ENCODE data around the gene SRP19. TPM values are rescaled to one million over a fixed set of nuclear protein-coding genes. Genes with fewer than 3 reads are reported as not detected.

The SRP19 gene
- total and polyA plus RNA-seq, 2 of the 8 experiments (the other 6 are each of a cell fraction or from before 2014, with no cell fraction given) = 27.5 to 79.9 TPM

DNA sequence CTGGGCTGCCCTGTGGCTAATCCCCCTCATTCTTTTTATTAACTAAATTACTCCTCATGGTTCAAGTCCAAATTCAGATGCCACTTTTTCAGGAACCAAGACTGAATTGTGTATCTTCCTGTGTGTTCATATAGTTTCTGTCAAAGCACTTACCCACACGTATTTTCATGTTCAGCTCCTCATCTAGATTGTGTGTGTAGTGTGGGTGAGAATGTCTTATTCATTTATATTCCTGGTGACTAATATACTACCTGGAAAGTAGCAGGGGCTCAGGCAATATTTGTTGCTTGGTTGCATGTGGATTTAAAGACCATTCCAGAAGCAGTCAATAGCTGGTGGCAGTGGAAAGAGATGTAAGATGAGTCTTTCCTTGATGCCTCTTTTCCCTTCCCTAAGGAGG lies 48.5 kb upstream of the SRP19 start:
- H3K27ac ChIP-seq (ENCODE audit: low read depth, low read length) = no peak overlapping the region
- no peak overlapping the region for H3K14ac ChIP-seq (ENCODE audit: insufficient read length)
- no peaks in the 10 kb centered on the region for H3K79me1 ChIP-seq (ENCODE audit: low read depth, low read length)
- H4K8ac ChIP-seq (ENCODE audit: extremely low read depth, insufficient read depth, low read length) = no peak overlapping the region
- no peak overlapping the region for H2AFZ ChIP-seq (ENCODE audit: low read length)
- H3K4me1 ChIP-seq (replicated peaks in 1 of 4; ENCODE audit: control insufficient read depth in 3 of 4, insufficient read depth in 4 of 4, low read length in 3 of 4) = no peaks in the 10 kb centered on the region
- no peaks in the 10 kb centered on the region for H3K9me3 ChIP-seq (ENCODE audit: insufficient read depth in 2 of 2, low read depth in 1 of 2, low read length in 1 of 2)
- no peak overlapping the region for H2BK5ac ChIP-seq (ENCODE audit: low read depth, low read length)
- H4K5ac ChIP-seq (ENCODE audit: insufficient read length, low read depth, low read length) = no peak overlapping the region
- no peak overlapping the region for H4K91ac ChIP-seq (replicated peaks; ENCODE audit: insufficient read length, low read length)
- no peak overlapping the region for H2BK20ac ChIP-seq (ENCODE audit: low read length)
- no peak overlapping the region for H3K9ac ChIP-seq (replicated peaks in 1 of 4; ENCODE audit: extremely low read depth in 1 of 4, low read depth in 3 of 4, low read length in 3 of 4)
- H3K23ac ChIP-seq (ENCODE audit: insufficient read length) = no peak overlapping the region
- DNase-seq (ENCODE audit: low read depth in 1 of 2, low spot score in 2 of 2) (no peak), FAIRE-seq (no peak)
- H3K4ac ChIP-seq (replicated peaks; ENCODE audit: insufficient read length, low read depth, low read length) = no peak overlapping the region
- POLR2A ChIA-PET (ENCODE audit: partially characterized antibody) = no interaction called here
- no peak overlapping the region for H3K4me3 ChIP-seq (ENCODE audit: extremely low read depth in 1 of 4, insufficient read depth in 2 of 4, low read depth in 3 of 4, low read length in 4 of 4)
- no peaks in the 10 kb centered on the region for H4K20me1 ChIP-seq (replicated peaks in 1 of 2; ENCODE audit: control insufficient read depth in 1 of 2, insufficient read depth in 2 of 2, low read length in 2 of 2)
- no peak overlapping the region for H2BK12ac ChIP-seq (ENCODE audit: low read depth, low read length)
- no peaks in the 10 kb centered on the region for H3K27me3 ChIP-seq (replicated peaks in 1 of 4; ENCODE audit: control insufficient read depth in 3 of 4, extremely low read depth in 1 of 4, insufficient read depth in 3 of 4, low read length in 3 of 4)
- CTCF ChIA-PET (ENCODE audit: partially characterized antibody) = interaction anchor here (1.1 kb wide), 1 partner anchor 83 kb away, joined by 3 read pairs; no protein-coding TSS in a partner anchor
- H3K36me3 ChIP-seq (ENCODE audit: control insufficient read depth in 2 of 4, insufficient read depth in 4 of 4, low read length in 3 of 4) = peaks cover 0 to 17% (median 11%) of the 10 kb centered on the region in 4 experiments; a peak in 5 of 8 replicates
- no peak overlapping the region for H3K18ac ChIP-seq (ENCODE audit: extremely low read depth, low read length)
- H3K79me2 ChIP-seq (ENCODE audit: control insufficient read depth in 1 of 2, insufficient read depth in 2 of 2, low read length in 2 of 2) = no peaks in the 10 kb centered on the region
- no peak overlapping the region for H2AK5ac ChIP-seq (ENCODE audit: low read depth, low read length)
- H2BK120ac ChIP-seq (replicated peaks; ENCODE audit: low read depth, low read length) = no peak overlapping the region
- H3K23me2 ChIP-seq (ENCODE audit: low read depth, low read length) = no peaks in the 10 kb centered on the region
- H2BK15ac ChIP-seq (ENCODE audit: low read length) = no peak overlapping the region
- H3K56ac ChIP-seq (replicated peaks; ENCODE audit: insufficient read length, low read depth, low read length) = no peak overlapping the region
- H3K4me2 ChIP-seq (ENCODE audit: insufficient read depth in 1 of 2, low read depth in 2 of 2, low read length in 2 of 2) = no peak overlapping the region
- 86% methylated on average over 1 of the region's 1 CpG; no CpG with 5 or more reads in 1 of the 2 experiments for WGBS, 2 experiments (ENCODE audit: extremely low coverage in 1 of 2, insufficient coverage in 1 of 2, insufficient read length in 1 of 2, insufficient replicate concordance in 2 of 2, low coverage in 1 of 2, low lambda C conversion rate in 2 of 2, missing lambda C conversion rate in 1 of 2)
- TF ChIP-seq, protein P1, sequence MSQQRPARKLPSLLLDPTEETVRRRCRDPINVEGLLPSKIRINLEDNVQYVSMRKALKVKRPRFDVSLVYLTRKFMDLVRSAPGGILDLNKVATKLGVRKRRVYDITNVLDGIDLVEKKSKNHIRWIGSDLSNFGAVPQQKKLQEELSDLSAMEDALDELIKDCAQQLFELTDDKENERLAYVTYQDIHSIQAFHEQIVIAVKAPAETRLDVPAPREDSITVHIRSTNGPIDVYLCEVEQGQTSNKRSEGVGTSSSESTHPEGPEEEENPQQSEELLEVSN (IDR thresholded peaks at IDR 0.05) = no peak
- TF ChIP-seq, protein P2, sequence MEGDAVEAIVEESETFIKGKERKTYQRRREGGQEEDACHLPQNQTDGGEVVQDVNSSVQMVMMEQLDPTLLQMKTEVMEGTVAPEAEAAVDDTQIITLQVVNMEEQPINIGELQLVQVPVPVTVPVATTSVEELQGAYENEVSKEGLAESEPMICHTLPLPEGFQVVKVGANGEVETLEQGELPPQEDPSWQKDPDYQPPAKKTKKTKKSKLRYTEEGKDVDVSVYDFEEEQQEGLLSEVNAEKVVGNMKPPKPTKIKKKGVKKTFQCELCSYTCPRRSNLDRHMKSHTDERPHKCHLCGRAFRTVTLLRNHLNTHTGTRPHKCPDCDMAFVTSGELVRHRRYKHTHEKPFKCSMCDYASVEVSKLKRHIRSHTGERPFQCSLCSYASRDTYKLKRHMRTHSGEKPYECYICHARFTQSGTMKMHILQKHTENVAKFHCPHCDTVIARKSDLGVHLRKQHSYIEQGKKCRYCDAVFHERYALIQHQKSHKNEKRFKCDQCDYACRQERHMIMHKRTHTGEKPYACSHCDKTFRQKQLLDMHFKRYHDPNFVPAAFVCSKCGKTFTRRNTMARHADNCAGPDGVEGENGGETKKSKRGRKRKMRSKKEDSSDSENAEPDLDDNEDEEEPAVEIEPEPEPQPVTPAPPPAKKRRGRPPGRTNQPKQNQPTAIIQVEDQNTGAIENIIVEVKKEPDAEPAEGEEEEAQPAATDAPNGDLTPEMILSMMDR (IDR thresholded peaks at IDR 0.05; ENCODE audit: control extremely low read depth in 1 of 3, insufficient read depth in 1 of 3, low read depth in 1 of 3, low read length in 3 of 3) = no peak
- TF ChIP-seq CHD2 (IDR thresholded peaks at IDR 0.05; ENCODE audit: low read length) (no peak), SIN3A (conservative IDR thresholded peaks at IDR 0.05 in 1 of 2, IDR thresholded peaks at IDR 0.05 in 1 of 2; ENCODE audit: low read depth in 1 of 2, low read length in 2 of 2) (no peak), USF2 (IDR thresholded peaks at IDR 0.05; ENCODE audit: low read length) (no peak), HDAC6 (IDR thresholded peaks at IDR 0.05; ENCODE audit: low read depth, low read length) (no peak), BCL11A (IDR thresholded peaks at IDR 0.05; ENCODE audit: low read depth in 2 of 2, low read length in 2 of 2) (no peak), SAP30 (IDR thresholded peaks at IDR 0.05; ENCODE audit: insufficient read depth, insufficient replicate concordance, low read length) (no peak), TAF1 (IDR thresholded peaks at IDR 0.05; ENCODE audit: low read depth, low read length) (no peak)
